Activated T-helper 1 cell treated with Interleukin-2 at 50 U/mL for 16 hours (primary cell): ENCODE data around the gene AXIN1.
"Not testable (repeated sequence)": the region's sequence is repeated elsewhere in the genome, so short reads cannot be mapped to it uniquely, and the experiment has no call there.

Experiments
- DNase-seq: peaks from one replicate; pipeline ENCODE4 v3.0.0-alpha.2; 2020; ENCODE audit warnings: low read depth

Gene AXIN1

DNA sequence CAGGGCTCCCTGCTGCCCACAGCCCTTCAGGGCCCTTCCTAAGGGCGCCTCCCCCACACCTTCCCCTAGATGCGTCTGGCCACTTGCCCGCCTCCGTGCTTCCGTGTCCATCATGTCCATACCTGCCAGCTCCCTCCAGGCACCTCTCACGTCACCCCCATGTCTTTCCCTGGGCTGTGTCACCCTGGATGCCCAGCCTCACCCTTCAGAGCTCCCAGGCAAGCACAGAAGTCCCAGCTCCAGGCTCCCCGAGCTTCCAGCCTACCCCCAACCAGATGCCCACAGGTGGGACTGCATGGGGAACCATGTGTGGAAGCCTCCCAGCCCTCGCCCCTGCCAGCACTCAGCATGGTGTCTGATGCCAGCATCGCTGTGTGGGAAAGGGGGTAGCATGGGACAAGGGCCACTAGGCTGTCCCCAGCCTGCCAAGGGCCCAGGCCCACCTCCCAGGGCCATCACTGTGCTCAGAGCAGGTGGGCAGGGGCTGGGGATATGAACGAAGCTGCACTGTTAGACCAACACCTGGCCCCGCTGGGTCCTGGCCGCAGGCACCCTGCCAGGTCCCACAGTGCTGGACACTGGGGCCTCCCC, 1.9 kb upstream of the AXIN1 start:
- DNase-seq = no peak

DNA sequence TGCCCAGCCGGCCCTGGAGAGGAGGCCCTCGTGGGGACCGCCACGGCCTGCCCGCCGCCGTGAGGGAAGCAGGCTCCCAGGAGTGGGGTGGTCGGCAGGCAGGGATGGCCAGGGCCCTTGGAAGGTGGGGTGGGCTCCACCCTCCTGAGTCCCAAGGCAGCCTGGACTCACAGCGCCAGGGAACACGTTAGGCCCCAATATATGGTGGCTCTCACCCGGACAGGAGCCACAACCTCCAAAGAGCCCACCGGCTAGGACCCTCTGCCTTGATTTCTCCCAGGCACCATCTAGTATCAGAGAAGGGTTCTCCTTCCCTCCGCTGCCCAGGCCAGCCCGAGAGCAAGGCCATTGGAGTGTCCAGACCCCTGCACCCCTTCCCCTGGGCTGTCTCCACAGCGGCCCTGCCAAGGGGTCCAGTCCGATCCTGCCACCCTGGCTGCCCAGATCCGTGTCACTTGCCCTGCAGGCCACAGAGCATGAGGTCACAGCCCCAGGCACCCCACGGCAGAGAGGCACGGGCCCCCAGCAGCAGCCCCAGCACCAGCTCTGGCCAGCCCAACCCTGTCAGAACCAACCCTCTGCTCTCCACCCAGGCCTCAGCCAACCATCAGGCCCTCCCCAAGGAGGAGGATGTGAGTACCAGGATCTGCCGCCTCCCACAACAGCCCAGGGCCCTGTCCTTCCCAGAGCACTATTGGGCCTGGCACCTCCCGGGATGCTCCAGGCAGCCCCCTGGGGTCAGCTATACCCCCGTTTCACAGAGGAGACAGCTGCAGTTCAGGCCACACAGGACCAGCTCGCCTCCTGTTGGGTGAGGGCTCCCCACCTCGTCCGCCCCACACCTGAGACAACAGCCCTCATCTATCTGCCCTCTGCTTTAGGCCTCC, 1.1 kb upstream of the AXIN1 start:
- no peak for DNase-seq

- peak; percentile 27 for DNase-seq
Measured at GRCh38 chr16:351804-352520, 561 bp downstream of the AXIN1 start.

- DNase-seq = no peak
Measured at GRCh38 chr16:350203-350602, 2.3 kb downstream of the AXIN1 start.

- no peak for DNase-seq
Measured at GRCh38 chr16:349211-349610, 3.3 kb downstream of the AXIN1 start.

GRCh38 chr16:348495-348894, 4.0 kb downstream of the AXIN1 start:
- DNase-seq = not testable (repeated sequence)

- no peak for DNase-seq
Measured at GRCh38 chr16:347203-347602, 5.3 kb downstream of the AXIN1 start.

- no peak for DNase-seq
Measured at GRCh38 chr16:346587-346986, 5.9 kb downstream of the AXIN1 start.

DNA sequence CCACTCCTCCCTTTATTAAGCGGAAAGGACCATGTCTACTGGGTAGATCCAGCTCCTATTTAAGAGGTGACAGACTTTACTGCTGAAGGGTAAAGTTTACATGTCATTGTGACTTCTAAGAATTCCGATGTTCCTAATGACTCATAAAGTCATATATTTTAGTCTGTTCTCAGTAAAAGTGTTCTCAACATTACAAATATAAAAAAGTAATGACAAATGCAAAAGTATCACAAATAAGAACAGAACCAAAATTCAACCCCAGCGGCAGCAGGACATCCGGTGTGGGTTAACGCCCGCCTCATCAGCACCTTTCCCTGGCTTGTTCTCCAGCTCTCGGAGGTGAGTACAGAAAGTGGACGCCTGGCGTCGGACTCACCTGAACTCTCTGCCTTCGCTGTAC, 6.8 kb downstream of the AXIN1 start:
- no peak for DNase-seq

DNA sequence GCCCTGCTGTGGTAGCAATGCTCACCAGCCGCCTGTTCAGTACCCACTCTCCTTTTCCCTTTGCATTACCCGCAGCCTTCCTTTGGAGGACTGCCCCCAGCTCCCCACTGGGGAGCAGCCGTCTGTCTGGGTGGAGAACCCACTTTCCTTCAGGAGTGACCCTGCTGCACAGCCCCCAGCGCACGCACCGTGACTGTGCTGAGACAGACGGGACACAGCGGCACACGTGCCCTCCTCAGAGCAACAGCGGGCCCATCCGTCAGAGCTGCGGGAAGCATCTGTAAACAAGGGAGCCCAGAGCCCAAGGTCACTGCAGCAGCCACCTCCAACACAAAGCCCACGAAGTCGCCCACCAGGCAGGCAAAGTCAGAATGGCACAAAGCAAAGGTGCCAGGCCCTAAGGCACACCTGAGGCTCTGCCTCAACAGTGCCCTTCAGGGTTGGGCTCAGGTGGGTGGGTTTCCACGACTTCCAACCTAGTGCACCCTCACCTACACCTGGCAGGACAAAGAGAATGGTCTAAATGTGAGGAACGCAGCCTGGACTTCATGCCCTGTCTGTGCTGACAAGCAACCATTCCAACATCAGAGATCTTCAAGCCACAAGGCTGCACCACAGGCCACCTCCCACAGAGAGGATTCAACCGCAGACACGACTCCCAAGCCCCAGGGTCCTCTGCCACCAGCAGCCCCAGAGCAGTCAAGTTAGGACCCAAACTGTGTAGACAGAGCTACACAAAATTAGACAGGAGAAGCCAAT, 9.9 kb downstream of the AXIN1 start:
- DNase-seq = no peak

- DNase-seq = not testable (repeated sequence)
Measured at GRCh38 chr16:341974-342336, 10.6 kb downstream of the AXIN1 start.

- DNase-seq = not testable (repeated sequence)
Measured at GRCh38 chr16:341095-341973, 11.2 kb downstream of the AXIN1 start.

- DNase-seq = no peak
Measured at GRCh38 chr16:340370-341091, 12.0 kb downstream of the AXIN1 start.

GRCh38 chr16:339680-340079, 12.8 kb downstream of the AXIN1 start:
- DNase-seq = no peak

GRCh38 chr16:337975-338575, 14.4 kb downstream of the AXIN1 start:
- no peak for DNase-seq

DNA sequence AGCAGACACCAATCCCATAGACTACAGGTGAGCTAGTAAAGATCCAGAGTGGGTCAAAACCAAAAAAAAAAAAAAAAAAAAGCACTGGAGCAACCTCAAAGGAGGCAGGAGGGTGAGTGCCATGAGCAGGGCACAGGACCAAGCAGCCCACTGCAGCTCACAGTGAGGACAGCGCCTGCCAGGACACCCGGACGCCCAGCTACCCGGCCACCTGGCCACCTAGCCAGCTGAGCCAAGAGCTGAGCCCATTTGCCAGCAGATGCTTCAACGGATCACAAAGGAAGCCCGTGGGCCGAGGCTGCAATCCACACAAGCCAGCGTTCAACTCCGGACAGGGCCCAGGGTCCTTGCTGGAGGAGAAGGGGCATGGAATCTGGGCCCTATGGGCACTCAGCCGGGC, 15.1 kb downstream of the AXIN1 start:
- DNase-seq = no peak

GRCh38 chr16:336269-336668, 16.3 kb downstream of the AXIN1 start:
- no peak for DNase-seq

GRCh38 chr16:334861-335632, 17.5 kb downstream of the AXIN1 start:
- not testable (repeated sequence) for DNase-seq

DNA sequence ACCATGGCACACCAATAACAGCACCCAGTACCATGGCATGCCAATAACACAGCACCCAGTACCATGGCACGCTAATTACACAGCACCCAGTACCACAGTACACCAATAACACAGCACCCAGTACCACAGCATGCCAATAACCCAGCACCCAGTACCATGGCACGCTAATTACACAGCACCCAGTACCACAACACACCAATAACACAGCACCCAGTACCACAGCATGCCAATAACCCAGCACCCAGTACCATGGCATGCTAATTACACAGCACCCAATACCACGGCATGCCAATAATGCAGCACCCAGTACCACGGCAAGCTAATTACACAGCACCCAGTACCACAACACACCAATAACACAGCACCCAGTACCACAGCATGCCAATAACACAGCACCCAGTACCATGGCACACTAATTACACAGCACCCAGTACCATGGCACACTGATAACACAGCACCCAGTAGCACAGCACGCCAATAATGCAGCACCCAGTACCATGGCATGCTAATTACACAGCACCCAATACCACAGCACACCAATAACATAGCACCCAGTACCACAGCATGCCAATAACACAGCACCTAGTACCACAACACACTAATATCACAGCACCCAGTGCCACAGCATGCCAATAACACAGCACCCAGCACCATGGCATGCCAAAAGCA, 18.2 kb downstream of the AXIN1 start:
- not testable (repeated sequence) for DNase-seq
